Activated CD4-positive, alpha-beta T cell treated with anti-CD3 and anti-CD28 coated beads for 36 hours (primary cell): Measurements from ENCODE around the gene ATOSA. TPM values are rescaled to one million over a fixed set of nuclear protein-coding genes. Genes with fewer than 3 reads are reported as not detected.

Experiments used
- ATAC-seq: fragments of 200-7000 bp; cut with Tn5 transposase; one replicate; pipeline ENCODE4 v1.10.0; 2021; ENCODE audit warnings: mild to moderate bottlenecking, moderate library complexity
- CTCF ChIA-PET: fragments of 350-600 bp; sonication (Branson Sonifier 250); formaldehyde crosslinking; loops from one replicate; lab custom pipeline; 2021; ENCODE audit warnings: antibody characterized with exemption; lab: Charles Lee
- POLR2A ChIA-PET: fragments of 350-600 bp; sonication (Branson Sonifier 250); formaldehyde crosslinking; loops from one replicate; lab custom pipeline; 2021; ENCODE audit warnings: antibody characterized with exemption, inconsistent platforms; lab: Charles Lee
- DNase-seq: peaks from one replicate; pipeline ENCODE4 v3.0.0-alpha.2; 2020
- H3K27ac Mint-ChIP-seq: one replicate; pipeline ENCODE4 v1.8.0; 2021; ENCODE audit warnings: mixed read lengths
- H3K27me3 Mint-ChIP-seq: one replicate; pipeline ENCODE4 v1.8.0; 2021; ENCODE audit warnings: mixed read lengths
- H3K36me3 Mint-ChIP-seq: one replicate; pipeline ENCODE4 v1.8.0; 2021; ENCODE audit warnings: low read depth, mixed read lengths
- H3K4me1 Mint-ChIP-seq: one replicate; pipeline ENCODE4 v1.8.0; 2021; ENCODE audit warnings: mixed read lengths
- H3K4me3 Mint-ChIP-seq: one replicate; pipeline ENCODE4 v1.8.0; 2021; ENCODE audit warnings: mild to moderate bottlenecking, moderate library complexity, mixed read lengths
- H3K9me3 Mint-ChIP-seq: one replicate; pipeline ENCODE4 v1.8.0; 2021; ENCODE audit warnings: low read depth, mixed read lengths
- intact Hi-C, 2 experiments: fragments of 100-400 bp; cut with DNase I in 1 of 2; cut with micrococcal nuclease in 1 of 2; formaldehyde crosslinking; loops; one replicate each; pipeline versions ENCODE4 v1.14.2 to v1.15.1; 2022 to 2024; cut with DNase I, micrococcal nuclease
- total RNA-seq, 2 experiments: library from RNA; stranded (reverse); gene quantifications; one replicate each; pipeline ENCODE4 v1.2.3, GENCODE V29; 2021

Gene ATOSA
- 10 to 100 TPM; 13.4 to 13.5 TPM for total RNA-seq

GRCh38 chr15:52679232-52680040 is at the start of gene ATOSA:
Gene ATOSA (minus strand): TSS chr15:52679388. CDS start chr15:52678021, 1,367 bp downstream.
- ATAC-seq (peak; percentile 85), DNase-seq (peak; percentile 95)
- H3K9me3 Mint-ChIP-seq, result no peaks in the 10 kb centered on the region
- peaks cover 45% of the 10 kb centered on the region for H3K4me1 Mint-ChIP-seq
- ChIA-PET CTCF (interaction anchor here (0.6 to 0.7 kb wide), 2 partner anchors 73 to 176 kb away, joined by 3 read pairs; no protein-coding TSS in a partner anchor), POLR2A (interaction anchor here (1.0 kb wide), 1 partner anchor 121 kb away, joined by 5 read pairs; no protein-coding TSS in a partner anchor)
- peak within 1 kb of the TSS; percentile 99 for H3K4me3 Mint-ChIP-seq
- H3K27ac Mint-ChIP-seq, result peak within 1 kb of the TSS; percentile 97
- H3K27me3 Mint-ChIP-seq, result no peaks in the 10 kb centered on the region
- intact Hi-C loops, result loop anchor here (1.0 to 5.0 kb wide), 10 partner anchors 51 to 501 kb away; partner anchors contain the start of genes ARPP19 (in 2 of the 2) and MYO5A (in 1 of the 2)
- H3K36me3 Mint-ChIP-seq, result peaks cover 13% of the 10 kb centered on the region

GRCh38 chr15:52728899-52729298 is 49.7 kb upstream of the ATOSA start:
- CTCF ChIA-PET, result interaction anchor here (0.8 kb wide), 1 partner anchor 398 kb away, joined by 3 read pairs; no protein-coding TSS in a partner anchor
- POLR2A ChIA-PET, result no interaction called here
- Mint-ChIP-seq H3K4me3 (no peak overlapping the region), H3K36me3 (no peaks in the 10 kb centered on the region), H3K27me3 (no peaks in the 10 kb centered on the region), H3K9me3 (no peaks in the 10 kb centered on the region), H3K27ac (no peak overlapping the region), H3K4me1 (peaks cover 27% of the 10 kb centered on the region)
- ATAC-seq (no peak), DNase-seq (no peak)
- intact Hi-C loops, result no loop called here

- intact Hi-C loops, result no loop called here
- Mint-ChIP-seq H3K9me3 (no peaks in the 10 kb centered on the region), H3K4me1 (peaks cover 27% of the 10 kb centered on the region), H3K4me3 (no peak overlapping the region), H3K27me3 (no peaks in the 10 kb centered on the region), H3K27ac (no peak overlapping the region), H3K36me3 (no peaks in the 10 kb centered on the region)
- ATAC-seq (no peak), DNase-seq (no peak)
- ChIA-PET POLR2A (no interaction called here), CTCF (interaction anchor here (1.2 kb wide), 1 partner anchor 72 kb away, joined by 3 read pairs; no protein-coding TSS in a partner anchor)
Observed at GRCh38 chr15:52727815-52728214, 48.6 kb upstream of the ATOSA start.

- intact Hi-C loops, result no loop called here
- Mint-ChIP-seq H3K27me3 (no peaks in the 10 kb centered on the region), H3K4me3 (no peak overlapping the region), H3K4me1 (peaks cover 25% of the 10 kb centered on the region), H3K27ac (no peak overlapping the region), H3K9me3 (no peaks in the 10 kb centered on the region), H3K36me3 (no peaks in the 10 kb centered on the region)
- ChIA-PET POLR2A (no interaction called here), CTCF (interaction anchor here (1.0 kb wide), 1 partner anchor 11 kb away, joined by 3 read pairs; no protein-coding TSS in a partner anchor)
- no peak for ATAC-seq
- no peak for DNase-seq
Observed at GRCh38 chr15:52726195-52726594, 47.0 kb upstream of the ATOSA start.

- intact Hi-C loops, result no loop called here
- Mint-ChIP-seq H3K27ac (no peak overlapping the region), H3K9me3 (no peaks in the 10 kb centered on the region), H3K4me1 (no peaks in the 10 kb centered on the region), H3K36me3 (no peaks in the 10 kb centered on the region), H3K4me3 (no peak overlapping the region), H3K27me3 (no peaks in the 10 kb centered on the region)
- ATAC-seq, result no peak
- CTCF ChIA-PET, result interaction anchor here (0.9 kb wide), 1 partner anchor 462 kb away, joined by 3 read pairs; no protein-coding TSS in a partner anchor
- POLR2A ChIA-PET, result no interaction called here
- no peak for DNase-seq
Observed at GRCh38 chr15:52718551-52718950, 39.4 kb upstream of the ATOSA start.

GRCh38 chr15:52717924-52718323 is 38.7 kb upstream of the ATOSA start:
- H3K9me3 Mint-ChIP-seq, result no peaks in the 10 kb centered on the region
- CTCF ChIA-PET, result interaction anchor here (0.8 kb wide), 1 partner anchor 20 kb away, joined by 3 read pairs; no protein-coding TSS in a partner anchor
- ATAC-seq (no peak), DNase-seq (no peak)
- no peaks in the 10 kb centered on the region for H3K27me3 Mint-ChIP-seq
- POLR2A ChIA-PET, result interaction anchor here (0.6 kb wide), 1 partner anchor 42 kb away, joined by 3 read pairs; no protein-coding TSS in a partner anchor
- H3K36me3 Mint-ChIP-seq, result no peaks in the 10 kb centered on the region
- no peak overlapping the region for H3K4me3 Mint-ChIP-seq
- intact Hi-C loops, result no loop called here
- no peaks in the 10 kb centered on the region for H3K4me1 Mint-ChIP-seq
- no peak overlapping the region for H3K27ac Mint-ChIP-seq

- no peak overlapping the region for H3K27ac Mint-ChIP-seq
- ChIA-PET CTCF (interaction anchor here (0.8 kb wide), 1 partner anchor 19 kb away, joined by 3 read pairs; no protein-coding TSS in a partner anchor), POLR2A (interaction anchor here (0.6 kb wide), 1 partner anchor 41 kb away, joined by 3 read pairs; no protein-coding TSS in a partner anchor)
- ATAC-seq, result no peak
- no peaks in the 10 kb centered on the region for H3K27me3 Mint-ChIP-seq
- DNase-seq, result no peak
- no peak overlapping the region for H3K4me3 Mint-ChIP-seq
- H3K36me3 Mint-ChIP-seq, result no peaks in the 10 kb centered on the region
- intact Hi-C loops, result no loop called here
- H3K4me1 Mint-ChIP-seq, result no peaks in the 10 kb centered on the region
- H3K9me3 Mint-ChIP-seq, result no peaks in the 10 kb centered on the region
Observed at GRCh38 chr15:52717481-52717880, 38.3 kb upstream of the ATOSA start.

GRCh38 chr15:52716536-52716935 is 37.3 kb upstream of the ATOSA start:
- ChIA-PET CTCF (interaction anchor here (0.6 kb wide), 1 partner anchor 412 kb away, joined by 3 read pairs; no protein-coding TSS in a partner anchor), POLR2A (no interaction called here)
- H3K4me1 Mint-ChIP-seq, result no peaks in the 10 kb centered on the region
- H3K27ac Mint-ChIP-seq, result no peak overlapping the region
- H3K36me3 Mint-ChIP-seq, result no peaks in the 10 kb centered on the region
- H3K4me3 Mint-ChIP-seq, result no peak overlapping the region
- ATAC-seq, result no peak
- H3K27me3 Mint-ChIP-seq, result no peaks in the 10 kb centered on the region
- DNase-seq, result no peak
- intact Hi-C loops, result no loop called here
- H3K9me3 Mint-ChIP-seq, result no peaks in the 10 kb centered on the region

- ATAC-seq (no peak), DNase-seq (no peak)
- Mint-ChIP-seq H3K27ac (no peak overlapping the region), H3K36me3 (no peaks in the 10 kb centered on the region), H3K4me3 (no peak overlapping the region), H3K27me3 (no peaks in the 10 kb centered on the region), H3K4me1 (peaks cover 4% of the 10 kb centered on the region), H3K9me3 (no peaks in the 10 kb centered on the region)
- ChIA-PET CTCF (interaction anchor here (0.8 kb wide), 1 partner anchor 11 kb away, joined by 3 read pairs; no protein-coding TSS in a partner anchor), POLR2A (no interaction called here)
- intact Hi-C loops, result no loop called here
Observed at GRCh38 chr15:52715411-52715810, 36.2 kb upstream of the ATOSA start.

GRCh38 chr15:52714968-52715367 is 35.8 kb upstream of the ATOSA start:
- H3K9me3 Mint-ChIP-seq, result no peaks in the 10 kb centered on the region
- H3K27ac Mint-ChIP-seq, result no peak overlapping the region
- ATAC-seq (no peak), DNase-seq (no peak)
- no peaks in the 10 kb centered on the region for H3K27me3 Mint-ChIP-seq
- intact Hi-C loops, result no loop called here
- H3K4me3 Mint-ChIP-seq, result no peak overlapping the region
- no peaks in the 10 kb centered on the region for H3K36me3 Mint-ChIP-seq
- peaks cover 9% of the 10 kb centered on the region for H3K4me1 Mint-ChIP-seq
- POLR2A ChIA-PET, result no interaction called here
- CTCF ChIA-PET, result interaction anchor here (0.8 kb wide), 1 partner anchor 12 kb away, joined by 3 read pairs; no protein-coding TSS in a partner anchor

GRCh38 chr15:52710708-52711389 is 31.7 kb upstream of the ATOSA start:
- no peak for DNase-seq
- intact Hi-C loops, result no loop called here
- ChIA-PET CTCF (interaction anchor here (0.5 to 1.6 kb wide), 4 partner anchors 24 to 393 kb away, joined by 3 to 6 read pairs (median 4); no protein-coding TSS in a partner anchor), POLR2A (no interaction called here)
- H3K4me3 Mint-ChIP-seq, result no peak overlapping the region
- no peak overlapping the region for H3K27ac Mint-ChIP-seq
- no peaks in the 10 kb centered on the region for H3K27me3 Mint-ChIP-seq
- H3K9me3 Mint-ChIP-seq, result no peaks in the 10 kb centered on the region
- peak; percentile 90 for ATAC-seq
- H3K4me1 Mint-ChIP-seq, result peaks cover 9% of the 10 kb centered on the region
- no peaks in the 10 kb centered on the region for H3K36me3 Mint-ChIP-seq
